ENCODE data around the gene IQCN. TPM values are rescaled to one million over a fixed set of nuclear protein-coding genes. Genes with fewer than 3 reads are reported as not detected.

The IQCN gene
- total and polyA plus RNA-seq, 2 donors (not counting 1 experiment from before 2014, with no cell fraction given), result 0.79 to 0.83 TPM

DNA sequence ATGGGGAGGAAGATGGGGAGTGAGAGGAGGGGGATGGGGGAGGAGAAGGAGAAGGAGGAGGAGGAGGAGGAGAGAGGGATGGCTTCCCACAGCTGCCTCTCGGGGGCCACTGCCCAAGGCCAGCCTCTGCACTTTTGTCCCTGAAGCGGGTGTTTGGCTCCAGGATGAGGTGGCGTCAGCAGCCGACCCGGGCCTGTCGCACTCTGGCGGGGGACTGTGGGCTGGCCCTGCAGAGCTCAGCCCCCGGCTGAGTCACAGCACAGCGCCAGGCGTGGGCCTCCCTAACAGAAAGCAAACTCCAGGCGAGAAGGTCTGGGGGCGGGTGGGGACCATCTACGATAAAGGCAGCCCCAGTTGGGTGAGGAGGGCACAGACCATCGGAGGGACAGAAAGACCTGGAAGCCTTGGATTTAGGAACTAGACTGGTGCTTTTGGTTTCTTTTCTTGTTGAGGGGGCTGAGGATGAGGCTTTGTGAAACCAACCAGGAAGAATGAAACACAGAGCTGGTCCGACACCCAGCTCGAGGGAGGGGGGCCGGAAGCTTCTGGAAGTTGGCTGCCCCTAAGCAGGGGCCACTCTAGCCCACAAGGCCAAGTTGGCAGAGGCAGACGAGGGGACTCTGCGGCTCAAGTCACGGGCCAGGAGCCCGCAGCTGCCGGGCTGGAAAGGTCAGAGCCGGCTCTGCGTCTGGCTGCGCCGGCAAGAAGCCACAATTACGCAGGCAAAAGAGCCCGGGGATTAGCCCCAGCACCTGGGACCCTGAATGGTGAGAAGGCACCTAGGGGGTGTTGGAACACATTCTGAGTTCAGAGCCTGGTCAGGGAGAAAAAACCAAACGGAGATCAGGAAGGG, 30.4 kb upstream of the IQCN start:
- H3K9me3 ChIP-seq (ENCODE audit: control insufficient read depth, insufficient read depth, low read depth, low read length), result no peaks in the 10 kb centered on the region
- H3K4me3 ChIP-seq (replicated peaks in 1 of 4; ENCODE audit: control extremely low read depth in 1 of 4, insufficient read depth in 1 of 4, low read depth in 3 of 4, low read length in 4 of 4), result peak overlapping the region; percentile 27 to 52 (median 43)
- H3K27me3 ChIP-seq (ENCODE audit: control insufficient read depth, insufficient read depth, low read length), result no peaks in the 10 kb centered on the region
- no peaks in the 10 kb centered on the region for H3K79me2 ChIP-seq (ENCODE audit: control insufficient read depth, insufficient read depth, low read length)
- H3K9ac ChIP-seq (ENCODE audit: insufficient read depth, low read length), result peak overlapping the region; percentile 92
- H3K4me2 ChIP-seq (ENCODE audit: extremely low read depth, insufficient read depth, low read length), result peak overlapping the region; percentile 99
- DNase-seq (ENCODE audit: low read depth in 2 of 2), result peak; percentile 80 to 88
- no peaks in the 10 kb centered on the region for H4K20me1 ChIP-seq (ENCODE audit: control insufficient read depth, extremely low read depth, insufficient read depth, low read length)
- H3K36me3 ChIP-seq (ENCODE audit: control insufficient read depth, insufficient read depth, low read length), result peaks cover 4% of the 10 kb centered on the region
- peak overlapping the region; percentile 100 for H3K27ac ChIP-seq (ENCODE audit: insufficient read depth, low read length)
- peak overlapping the region; percentile 23 for H2AFZ ChIP-seq (ENCODE audit: low read length)
- H3K4me1 ChIP-seq (ENCODE audit: control insufficient read depth, extremely low read depth, insufficient read depth, low read length), result peaks cover 30% of the 10 kb centered on the region
- TF ChIP-seq, protein P1, sequence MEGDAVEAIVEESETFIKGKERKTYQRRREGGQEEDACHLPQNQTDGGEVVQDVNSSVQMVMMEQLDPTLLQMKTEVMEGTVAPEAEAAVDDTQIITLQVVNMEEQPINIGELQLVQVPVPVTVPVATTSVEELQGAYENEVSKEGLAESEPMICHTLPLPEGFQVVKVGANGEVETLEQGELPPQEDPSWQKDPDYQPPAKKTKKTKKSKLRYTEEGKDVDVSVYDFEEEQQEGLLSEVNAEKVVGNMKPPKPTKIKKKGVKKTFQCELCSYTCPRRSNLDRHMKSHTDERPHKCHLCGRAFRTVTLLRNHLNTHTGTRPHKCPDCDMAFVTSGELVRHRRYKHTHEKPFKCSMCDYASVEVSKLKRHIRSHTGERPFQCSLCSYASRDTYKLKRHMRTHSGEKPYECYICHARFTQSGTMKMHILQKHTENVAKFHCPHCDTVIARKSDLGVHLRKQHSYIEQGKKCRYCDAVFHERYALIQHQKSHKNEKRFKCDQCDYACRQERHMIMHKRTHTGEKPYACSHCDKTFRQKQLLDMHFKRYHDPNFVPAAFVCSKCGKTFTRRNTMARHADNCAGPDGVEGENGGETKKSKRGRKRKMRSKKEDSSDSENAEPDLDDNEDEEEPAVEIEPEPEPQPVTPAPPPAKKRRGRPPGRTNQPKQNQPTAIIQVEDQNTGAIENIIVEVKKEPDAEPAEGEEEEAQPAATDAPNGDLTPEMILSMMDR (conservative IDR thresholded peaks at IDR 0.05 in 1 of 2, IDR thresholded peaks at IDR 0.05 in 1 of 2; ENCODE audit: low read depth in 1 of 2, low read length in 2 of 2), result no peak

DNA sequence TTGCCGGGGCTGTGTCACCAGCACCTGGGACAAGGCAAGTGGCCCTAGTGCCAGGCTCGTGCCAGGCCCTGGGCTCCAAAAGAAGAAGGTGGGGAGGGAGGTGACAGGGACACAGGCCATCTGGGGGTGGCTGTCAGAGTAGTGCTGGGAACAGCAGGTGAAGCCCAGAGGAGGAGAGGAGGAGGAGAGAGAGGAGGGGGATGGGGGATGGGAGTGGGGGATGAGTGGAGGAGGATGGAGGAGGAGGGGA, 29.9 kb upstream of the IQCN start:
- peak overlapping the region; percentile 92 for H3K9ac ChIP-seq (ENCODE audit: insufficient read depth, low read length)
- H4K20me1 ChIP-seq (ENCODE audit: control insufficient read depth, extremely low read depth, insufficient read depth, low read length), result no peaks in the 10 kb centered on the region
- no peak overlapping the region for H2AFZ ChIP-seq (ENCODE audit: low read length)
- peaks cover 31% of the 10 kb centered on the region for H3K4me1 ChIP-seq (ENCODE audit: control insufficient read depth, extremely low read depth, insufficient read depth, low read length)
- no peak for TF ChIP-seq EZH2 (IDR thresholded peaks at IDR 0.05; ENCODE audit: low read length, missing control alignments)
- TF ChIP-seq, protein P1 (conservative IDR thresholded peaks at IDR 0.05 in 1 of 2, IDR thresholded peaks at IDR 0.05 in 1 of 2; ENCODE audit: low read depth in 1 of 2, low read length in 2 of 2), result no peak
- peaks cover 4% of the 10 kb centered on the region for H3K36me3 ChIP-seq (ENCODE audit: control insufficient read depth, insufficient read depth, low read length)
- no peaks in the 10 kb centered on the region for H3K9me3 ChIP-seq (ENCODE audit: control insufficient read depth, insufficient read depth, low read depth, low read length)
- H3K4me3 ChIP-seq (replicated peaks in 1 of 4; ENCODE audit: control extremely low read depth in 1 of 4, insufficient read depth in 1 of 4, low read depth in 3 of 4, low read length in 4 of 4), result peak overlapping the region in 1 of 4 experiments; percentile 52
- H3K79me2 ChIP-seq (ENCODE audit: control insufficient read depth, insufficient read depth, low read length), result no peaks in the 10 kb centered on the region
- H3K27ac ChIP-seq (ENCODE audit: insufficient read depth, low read length), result peak overlapping the region; percentile 100
- H3K4me2 ChIP-seq (ENCODE audit: extremely low read depth, insufficient read depth, low read length), result peak overlapping the region; percentile 99
- no peak for DNase-seq (ENCODE audit: low read depth in 2 of 2)
- no peaks in the 10 kb centered on the region for H3K27me3 ChIP-seq (ENCODE audit: control insufficient read depth, insufficient read depth, low read length)

GRCh38 chr19:18301718-18302111, 27.5 kb upstream of the IQCN start:
- Histone ChIP-seq H3K9ac (ENCODE audit: insufficient read depth, low read length) (no peak overlapping the region), H3K9me3 (ENCODE audit: control insufficient read depth, insufficient read depth, low read depth, low read length) (no peaks in the 10 kb centered on the region), H3K4me1 (ENCODE audit: control insufficient read depth, extremely low read depth, insufficient read depth, low read length) (peaks cover 30% of the 10 kb centered on the region), H3K4me3 (replicated peaks in 1 of 4; ENCODE audit: control extremely low read depth in 1 of 4, insufficient read depth in 1 of 4, low read depth in 3 of 4, low read length in 4 of 4) (no peak overlapping the region), H3K36me3 (ENCODE audit: control insufficient read depth, insufficient read depth, low read length) (no peaks in the 10 kb centered on the region), H4K20me1 (ENCODE audit: control insufficient read depth, extremely low read depth, insufficient read depth, low read length) (no peaks in the 10 kb centered on the region), H3K27me3 (ENCODE audit: control insufficient read depth, insufficient read depth, low read length) (no peaks in the 10 kb centered on the region), H3K4me2 (ENCODE audit: extremely low read depth, insufficient read depth, low read length) (no peak overlapping the region), H3K27ac (ENCODE audit: insufficient read depth, low read length) (peak overlapping the region; percentile 41), H2AFZ (ENCODE audit: low read length) (no peak overlapping the region), H3K79me2 (ENCODE audit: control insufficient read depth, insufficient read depth, low read length) (no peaks in the 10 kb centered on the region)
- TF ChIP-seq, protein P1 (conservative IDR thresholded peaks at IDR 0.05 in 1 of 2, IDR thresholded peaks at IDR 0.05 in 1 of 2; ENCODE audit: low read depth in 1 of 2, low read length in 2 of 2), result no peak
- TF ChIP-seq EZH2 (IDR thresholded peaks at IDR 0.05; ENCODE audit: low read length, missing control alignments), result no peak
- no peak for DNase-seq (ENCODE audit: low read depth in 2 of 2)
